Measurements from ENCODE around the gene HEATR5B. TPM values are rescaled to one million over a fixed set of nuclear protein-coding genes. Genes with fewer than 3 reads are reported as not detected.

HEATR5B gene
- total and polyA plus RNA-seq, 9 of the 15 experiments (the other 6 are each of a cell fraction or from before 2014, with no cell fraction given), result 4.2 to 21.7 (median 12.2) TPM

DNA sequence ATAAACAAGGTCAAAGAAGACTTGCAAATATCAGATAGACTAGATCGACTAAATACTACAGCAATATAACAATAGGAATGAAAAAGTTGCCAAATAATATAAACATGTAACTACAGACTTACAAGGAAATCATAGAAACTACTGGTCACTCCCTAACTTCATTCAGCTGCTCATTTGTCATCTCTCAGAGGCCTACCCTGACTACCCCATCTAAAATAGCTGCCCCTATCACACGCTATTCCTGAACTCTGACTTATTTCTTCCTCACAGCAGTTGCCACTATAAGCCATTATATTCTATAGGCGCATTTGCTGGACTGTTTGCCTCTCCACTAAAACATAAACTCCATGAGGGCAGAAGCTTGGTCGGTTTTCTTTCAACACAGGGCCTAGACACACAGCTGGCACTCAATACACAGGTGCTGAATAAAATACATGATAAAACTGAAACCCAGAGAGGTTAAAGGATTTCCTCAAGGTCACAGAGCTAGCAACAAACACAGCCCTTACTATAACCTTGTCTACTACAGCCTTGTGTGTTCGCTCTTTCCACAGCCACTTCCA is 119.6 kb downstream of the HEATR5B start:
- WGBS (ENCODE audit: insufficient coverage, low coverage, missing lambda C conversion rate), result 72% methylated on average over 5 of the region's 5 CpGs
- POLR2A ChIA-PET, result interaction anchor here (0.6 to 1.0 kb wide), 2 partner anchors 12 to 1411 kb away, joined by 3 read pairs; no protein-coding TSS in a partner anchor
- H2AFZ ChIP-seq (ENCODE audit: low read depth, low read length), result no peak overlapping the region
- CTCF ChIA-PET (ENCODE audit: low intra/inter-chr PET ratio), result no interaction called here
- peak overlapping the region; percentile 96 for H3K4me3 ChIP-seq
- H4K20me1 ChIP-seq (replicated peaks; ENCODE audit: control insufficient read depth, insufficient read depth, low read length), result no peaks in the 10 kb centered on the region
- H3K9ac ChIP-seq (ENCODE audit: insufficient read depth in 1 of 2, low read depth in 2 of 2, low read length in 2 of 2), result peak overlapping the region in 1 of 2 experiments; percentile 83; a peak in 2 of 4 replicates
- TF ChIP-seq ESRRA (IDR thresholded peaks at IDR 0.05; ENCODE audit: borderline replicate concordance, low read depth), result 0 out of 2 replicates have a peak, but pooled peaks have one; percentile 17
- no peak for TF ChIP-seq ZC3H11A (IDR thresholded peaks at IDR 0.05; ENCODE audit: low read depth, low read length)
- TF ChIP-seq POLR2A (conservative IDR thresholded peaks at IDR 0.05), result no peak
- TF ChIP-seq TRIM28 (IDR thresholded peaks at IDR 0.05), result peak; percentile 60; the same call in 1 of the 2 replicates
- TF ChIP-seq, protein P1, sequence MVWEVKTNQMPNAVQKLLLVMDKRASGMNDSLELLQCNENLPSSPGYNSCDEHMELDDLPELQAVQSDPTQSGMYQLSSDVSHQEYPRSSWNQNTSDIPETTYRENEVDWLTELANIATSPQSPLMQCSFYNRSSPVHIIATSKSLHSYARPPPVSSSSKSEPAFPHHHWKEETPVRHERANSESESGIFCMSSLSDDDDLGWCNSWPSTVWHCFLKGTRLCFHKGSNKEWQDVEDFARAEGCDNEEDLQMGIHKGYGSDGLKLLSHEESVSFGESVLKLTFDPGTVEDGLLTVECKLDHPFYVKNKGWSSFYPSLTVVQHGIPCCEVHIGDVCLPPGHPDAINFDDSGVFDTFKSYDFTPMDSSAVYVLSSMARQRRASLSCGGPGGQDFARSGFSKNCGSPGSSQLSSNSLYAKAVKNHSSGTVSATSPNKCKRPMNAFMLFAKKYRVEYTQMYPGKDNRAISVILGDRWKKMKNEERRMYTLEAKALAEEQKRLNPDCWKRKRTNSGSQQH (CRISPR knock-in tag; IDR thresholded peaks at IDR 0.05), result no peak
- TF ChIP-seq ZNF316 (IDR thresholded peaks at IDR 0.05), result peak; percentile 81
- TF ChIP-seq KDM1A (IDR thresholded peaks at IDR 0.05), result peak in 1 of 2 experiments; percentile 24; a peak in 1 of 4 replicates
- TF ChIP-seq, protein P2, sequence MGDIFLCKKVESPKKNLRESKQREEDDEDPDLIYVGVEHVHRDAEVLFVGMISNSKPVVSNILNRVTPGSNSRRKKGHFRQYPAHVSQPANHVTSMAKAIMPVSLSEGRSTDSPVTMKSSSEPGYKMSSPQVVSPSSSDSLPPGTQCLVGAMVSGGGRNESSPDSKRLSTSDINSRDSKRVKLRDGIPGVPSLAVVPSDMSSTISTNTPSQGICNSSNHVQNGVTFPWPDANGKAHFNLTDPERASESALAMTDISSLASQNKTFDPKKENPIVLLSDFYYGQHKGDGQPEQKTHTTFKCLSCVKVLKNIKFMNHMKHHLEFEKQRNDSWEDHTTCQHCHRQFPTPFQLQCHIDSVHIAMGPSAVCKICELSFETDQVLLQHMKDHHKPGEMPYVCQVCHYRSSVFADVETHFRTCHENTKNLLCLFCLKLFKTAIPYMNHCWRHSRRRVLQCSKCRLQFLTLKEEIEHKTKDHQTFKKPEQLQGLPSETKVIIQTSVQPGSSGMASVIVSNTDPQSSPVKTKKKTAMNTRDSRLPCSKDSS (IDR thresholded peaks at IDR 0.05; ENCODE audit: low read depth, partially characterized antibody), result peak; percentile 14
- TF ChIP-seq CBX3 (IDR thresholded peaks at IDR 0.05; ENCODE audit: borderline replicate concordance in 1 of 2, low read length in 2 of 2), result peak in 1 of 2 experiments; percentile 66; a peak in 1 of 3 replicates
- H3K4me1 ChIP-seq (replicated peaks in 1 of 2; ENCODE audit: control insufficient read depth in 2 of 2, insufficient read depth in 2 of 2, low read length in 2 of 2), result peaks cover 6 to 22% of the 10 kb centered on the region in 2 experiments
- TSS peak; percentile 40 for BruUV-seq (replicated peaks)
- in situ Hi-C loops (cut with MboI) (no loop called here), intact Hi-C loops (cut with micrococcal nuclease) (no loop called here)
- no peaks in the 10 kb centered on the region for H3K9me3 ChIP-seq (replicated peaks; ENCODE audit: control insufficient read depth, insufficient read depth, low read depth, low read length)
- FAIRE-seq (no peak), DNase-seq (ENCODE audit: extremely low read depth in 1 of 4, low spot score in 3 of 4) (no peak), ATAC-seq (no peak)
- H3K27ac ChIP-seq (ENCODE audit: extremely low read depth, low read depth, low read length), result peak overlapping the region; percentile 86
- H3K4me2 ChIP-seq (ENCODE audit: insufficient read depth, low read length), result peak overlapping the region; percentile 94
- peaks cover 69% of the 10 kb centered on the region for H3K79me2 ChIP-seq (ENCODE audit: control insufficient read depth, insufficient read depth, low read length)
- H3K27me3 ChIP-seq (ENCODE audit: control insufficient read depth in 2 of 2, insufficient read depth in 2 of 2, low read length in 2 of 2), result no peaks in the 10 kb centered on the region
- H3K36me3 ChIP-seq (ENCODE audit: control insufficient read depth, insufficient read depth, low read length), result peaks cover 11% of the 10 kb centered on the region
- no peaks in the 10 kb centered on the region for H3K9me1 ChIP-seq (ENCODE audit: control insufficient read depth, insufficient read depth, low read length)
